NK-92 treated with Interleukin-12 subunit alpha and Interleukin-12 subunit beta, amount 100 ng/mL, for 24 hours (cell line): ENCODE results near the gene ARL15.
"Not testable (repeated sequence)": the region's sequence is repeated elsewhere in the genome, so short reads cannot be mapped to it uniquely, and the experiment has no call there.

Experiments used
- DNase-seq: peaks from one replicate; lab custom pipeline; 2025; lab: John Stamatoyannopoulos, UW

Gene ARL15

DNA sequence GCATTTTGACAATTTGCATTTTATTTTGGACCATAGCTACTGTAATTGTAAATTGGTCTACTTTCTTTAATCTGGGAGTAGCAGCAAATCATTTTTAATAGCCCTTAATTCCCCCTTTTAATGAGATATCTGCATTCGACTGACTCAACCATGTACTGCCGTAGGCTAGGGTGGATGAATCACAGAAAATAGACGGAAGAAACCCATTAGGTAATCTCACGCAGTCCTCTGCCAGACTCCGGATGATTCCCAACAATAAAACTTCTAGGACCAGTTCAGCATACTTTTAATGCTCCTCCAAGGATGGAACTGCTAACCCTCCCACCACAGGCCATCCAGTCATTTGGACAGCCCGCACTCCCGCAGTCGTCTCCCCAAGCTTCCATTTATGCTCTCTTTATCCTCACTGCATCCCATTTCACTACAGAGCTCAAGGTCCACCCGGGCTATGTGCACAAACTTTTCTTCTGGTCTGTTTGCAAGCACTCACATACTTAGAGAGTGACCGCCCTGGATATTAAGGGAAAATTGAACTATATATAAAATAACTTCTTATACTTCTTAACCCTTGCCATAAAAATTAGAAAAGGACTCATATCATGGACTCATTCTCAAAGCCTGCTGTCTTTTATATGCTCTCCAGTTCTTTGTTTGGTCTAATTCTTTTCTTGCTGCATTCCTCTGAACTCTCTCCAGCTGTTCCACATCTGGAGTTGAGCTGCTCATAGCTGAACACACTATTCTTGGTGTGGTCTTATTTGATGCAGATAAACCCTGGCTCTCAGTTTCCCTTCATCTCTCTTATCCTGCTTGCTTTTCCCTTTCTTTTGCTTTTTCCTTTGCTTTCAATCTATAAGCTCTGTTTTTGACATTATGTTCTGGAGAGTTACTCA is 326.6 kb downstream of the ARL15 start:
- DNase-seq, result no peak

DNA sequence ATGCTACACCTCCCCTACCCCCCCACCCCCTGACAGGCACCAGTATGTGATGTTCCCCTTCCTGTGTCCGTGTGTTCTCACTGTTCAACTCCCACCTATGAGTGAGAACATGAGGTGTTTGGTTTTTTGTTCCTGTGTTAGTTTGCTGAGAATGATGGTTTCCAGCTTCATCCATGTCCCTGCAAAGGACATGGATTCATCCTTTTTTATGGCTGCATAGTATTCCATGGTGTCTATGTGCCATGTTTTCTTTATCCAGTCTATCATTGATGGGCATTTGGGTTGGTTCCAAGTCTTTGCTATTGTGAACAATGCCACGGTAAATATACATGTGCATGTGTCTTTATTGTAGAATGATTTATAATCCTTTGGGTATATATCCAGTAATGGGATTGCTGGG is 328.1 kb downstream of the ARL15 start:
- not testable (repeated sequence) for DNase-seq

DNA sequence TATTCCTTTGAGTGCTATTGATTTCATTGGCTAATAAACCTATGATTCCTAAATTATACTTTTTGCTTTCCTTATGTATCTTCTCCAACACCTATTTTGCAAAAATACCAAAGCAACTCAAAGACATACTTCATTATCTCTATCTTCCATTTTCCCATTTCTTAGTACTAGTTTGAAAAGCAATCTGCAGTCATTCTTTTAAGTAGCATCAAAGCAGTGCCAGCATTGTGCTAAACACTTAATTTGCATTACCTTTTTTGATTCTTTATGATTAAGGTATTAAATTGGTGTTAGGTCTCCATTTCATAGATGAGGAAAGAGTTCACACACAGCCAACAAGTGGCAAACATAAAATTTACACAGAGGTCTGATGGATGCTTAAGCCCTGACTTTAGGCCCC is 330.3 kb downstream of the ARL15 start:
- no peak for DNase-seq

DNA sequence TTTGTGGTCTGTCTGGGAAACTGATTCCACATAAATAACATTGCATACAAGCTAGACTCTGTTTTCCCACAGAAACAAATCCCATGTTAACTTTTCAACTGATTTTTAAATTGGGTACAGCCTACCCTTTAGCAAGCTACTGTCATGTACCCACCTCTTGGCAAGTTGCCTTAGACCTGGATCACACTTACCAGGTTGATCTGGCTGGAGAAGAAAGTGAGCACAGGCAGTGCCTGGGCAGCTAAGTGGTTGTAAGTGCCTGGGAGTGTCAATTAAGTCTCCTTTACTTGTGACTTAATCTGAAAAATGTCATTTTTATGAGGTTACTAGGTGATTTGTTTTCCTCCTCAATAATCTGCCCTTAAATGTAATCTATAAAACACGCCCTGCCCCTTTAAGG is 336.4 kb downstream of the ARL15 start:
- DNase-seq, result no peak

DNA sequence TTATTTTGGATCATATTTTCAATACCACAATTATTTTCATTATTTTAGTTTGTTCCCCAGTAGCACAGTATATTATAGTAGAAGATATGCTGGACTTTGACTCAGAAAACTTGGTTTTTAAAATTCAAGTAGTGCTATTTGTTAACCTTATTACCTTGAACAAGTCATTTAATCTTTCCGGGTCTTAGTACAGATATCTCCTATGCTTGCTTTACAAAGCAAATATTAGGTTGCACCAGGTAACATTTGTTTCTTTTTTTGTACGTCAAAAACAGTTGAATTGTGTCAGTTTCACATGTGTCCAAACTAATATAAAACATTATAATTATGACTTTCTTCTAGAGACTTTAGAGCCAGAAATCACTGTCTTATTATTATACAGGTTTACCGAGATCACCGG is 338.1 kb downstream of the ARL15 start:
- no peak for DNase-seq

DNA sequence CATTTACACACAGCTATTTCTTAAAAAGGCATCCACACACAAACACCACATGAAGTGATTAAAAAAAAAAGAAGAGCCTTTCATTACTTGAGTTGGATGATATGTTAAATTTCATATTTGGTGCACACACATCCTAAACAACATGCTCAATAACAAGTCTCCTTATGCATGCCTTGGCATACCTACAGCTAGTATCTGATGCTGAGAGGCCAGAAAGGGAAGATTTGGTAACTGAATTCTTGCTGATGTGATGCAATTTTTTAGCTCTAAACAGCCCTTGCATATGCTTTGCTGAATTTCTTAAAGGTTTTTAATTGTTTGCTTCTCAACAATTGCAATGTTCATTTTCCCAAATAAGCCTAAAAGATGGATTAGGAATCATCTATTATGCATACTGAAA is 338.8 kb downstream of the ARL15 start:
- no peak for DNase-seq

DNA sequence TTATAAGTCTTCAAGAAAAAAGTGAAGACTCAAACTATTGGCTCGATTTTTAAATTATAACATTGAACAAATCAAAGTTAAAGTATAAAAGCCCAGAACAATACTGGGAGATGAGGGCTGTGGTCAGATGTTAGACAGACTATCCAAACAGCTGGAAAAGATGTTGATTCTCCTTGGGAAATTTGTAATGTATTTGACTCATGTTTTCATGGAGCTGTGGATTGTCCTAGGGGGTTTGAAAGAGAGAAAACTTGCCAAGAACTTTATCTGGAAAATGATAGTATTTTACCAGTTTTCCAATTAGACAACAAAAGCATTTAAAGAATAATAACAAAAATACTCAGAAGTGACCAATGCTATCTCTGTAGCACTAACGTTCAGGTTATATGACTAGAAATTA is 339.2 kb downstream of the ARL15 start:
- no peak for DNase-seq

DNA sequence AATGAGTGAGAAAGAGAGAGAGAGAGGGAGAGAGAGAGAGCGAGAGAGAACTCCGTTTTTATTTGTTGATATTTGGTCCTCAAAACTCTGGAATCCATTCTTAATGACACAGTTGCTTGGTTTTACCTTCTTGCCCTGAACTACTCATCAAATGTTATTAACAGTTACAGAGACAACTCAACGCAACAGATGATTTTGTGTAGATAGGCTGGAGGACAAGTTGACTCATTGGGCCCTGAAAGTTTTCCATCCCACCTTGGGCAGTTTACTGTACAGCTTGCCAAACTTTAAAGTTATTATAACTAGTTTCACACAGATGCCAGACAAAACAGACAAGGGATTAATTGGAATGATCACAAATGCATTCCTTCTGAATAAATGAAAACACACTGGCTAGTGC is 339.9 kb downstream of the ARL15 start:
- no peak for DNase-seq

DNA sequence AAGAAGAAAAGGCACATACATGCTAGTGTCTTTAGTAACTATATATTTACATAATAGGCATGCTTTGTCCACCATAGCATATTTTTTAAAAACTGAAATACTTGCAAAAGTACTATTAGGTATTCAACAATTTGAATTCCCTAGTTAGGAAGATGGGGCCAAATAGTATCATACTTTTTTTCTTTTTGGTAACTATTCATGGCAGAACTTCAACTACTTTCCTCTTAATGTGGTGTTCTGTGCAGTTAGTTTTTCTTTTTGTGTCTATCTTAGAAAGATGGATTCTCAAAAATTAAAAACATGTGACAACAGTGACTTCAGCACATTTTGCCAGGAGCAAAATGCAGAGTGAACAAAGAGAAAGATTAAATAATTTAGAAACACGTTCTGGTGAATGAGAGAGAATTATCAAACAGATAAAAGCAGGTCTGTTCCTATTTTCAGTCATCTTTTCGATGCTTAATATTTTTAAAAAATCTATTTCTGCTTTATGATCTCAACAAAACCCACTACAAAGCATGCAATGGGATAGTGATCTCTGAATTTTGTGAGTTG is 341.1 kb downstream of the ARL15 start:
- DNase-seq, result no peak

DNA sequence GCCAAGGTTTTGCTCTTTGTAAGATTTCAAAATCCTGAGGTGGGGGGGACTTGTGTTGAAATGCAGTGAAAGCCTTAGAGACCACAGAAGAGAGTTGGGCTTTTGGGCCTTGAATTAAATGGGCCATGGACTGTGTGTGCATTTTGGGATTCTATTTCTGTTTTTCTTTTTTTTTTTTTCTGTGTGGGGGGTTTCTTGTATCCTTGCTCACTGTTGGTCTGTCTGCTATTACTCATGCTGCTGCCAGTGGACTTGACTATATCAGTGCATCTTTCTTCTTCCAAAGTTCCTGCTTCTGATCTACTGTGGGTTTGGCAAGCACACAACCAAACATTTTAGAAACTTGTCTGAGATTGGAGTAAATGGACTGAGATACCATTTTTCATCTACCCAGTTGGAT is 344.9 kb downstream of the ARL15 start:
- no peak for DNase-seq

DNA sequence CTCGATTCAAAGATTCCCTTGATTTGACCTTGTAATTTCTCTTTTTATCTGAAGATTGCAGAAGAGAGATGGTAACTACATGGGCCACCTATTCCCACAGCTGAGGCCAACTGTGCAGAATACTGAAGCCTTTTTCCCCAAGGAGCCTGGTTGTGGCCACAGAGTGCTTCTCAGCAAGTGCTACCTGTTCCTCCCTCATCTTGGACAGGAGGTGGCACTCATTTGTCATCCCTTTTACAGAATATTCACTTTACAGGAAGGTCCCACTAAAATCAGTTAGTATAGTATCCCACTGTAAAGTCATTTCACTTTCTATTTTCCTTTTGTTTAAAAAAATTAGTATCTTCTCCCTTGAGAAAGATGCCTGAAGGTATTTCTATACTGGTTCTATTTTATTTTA is 346.4 kb downstream of the ARL15 start:
- no peak for DNase-seq

DNA sequence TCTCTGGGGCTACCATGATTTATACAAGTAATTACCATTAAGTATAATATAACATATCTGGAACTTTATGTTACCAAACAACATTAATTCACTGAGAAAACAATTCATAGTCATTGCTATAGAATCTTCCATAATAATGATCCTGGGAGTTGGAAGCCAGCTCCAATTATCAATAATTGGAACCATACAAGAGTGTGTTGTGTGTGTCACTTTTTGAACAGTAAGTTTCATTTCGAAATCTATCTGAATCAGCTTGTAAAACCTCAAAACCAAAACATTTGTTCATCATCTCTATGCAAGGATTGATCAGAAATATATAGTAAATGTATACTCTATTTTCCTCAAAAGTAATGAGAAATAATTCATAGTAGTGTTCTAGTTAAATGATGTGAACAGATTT is 348.1 kb downstream of the ARL15 start:
- no peak for DNase-seq

DNA sequence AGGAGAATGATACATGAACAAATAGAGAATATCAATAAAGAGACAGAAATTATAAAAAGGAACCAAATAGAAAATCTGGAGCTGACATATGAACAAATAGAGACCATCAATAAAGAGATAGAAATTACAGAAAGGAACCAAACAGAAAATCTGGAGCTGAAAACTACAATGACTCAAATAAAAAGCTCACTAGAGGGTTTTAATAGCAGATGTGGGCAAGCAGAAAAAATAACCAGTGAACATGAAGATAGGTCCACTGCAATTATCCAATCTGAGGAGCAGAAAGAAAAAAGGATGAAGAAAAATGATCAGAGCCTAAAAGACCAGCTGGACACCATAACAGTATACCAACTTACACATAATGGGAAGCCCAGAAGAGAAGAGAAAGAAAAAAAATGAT is 353.7 kb downstream of the ARL15 start:
- no peak for DNase-seq

DNA sequence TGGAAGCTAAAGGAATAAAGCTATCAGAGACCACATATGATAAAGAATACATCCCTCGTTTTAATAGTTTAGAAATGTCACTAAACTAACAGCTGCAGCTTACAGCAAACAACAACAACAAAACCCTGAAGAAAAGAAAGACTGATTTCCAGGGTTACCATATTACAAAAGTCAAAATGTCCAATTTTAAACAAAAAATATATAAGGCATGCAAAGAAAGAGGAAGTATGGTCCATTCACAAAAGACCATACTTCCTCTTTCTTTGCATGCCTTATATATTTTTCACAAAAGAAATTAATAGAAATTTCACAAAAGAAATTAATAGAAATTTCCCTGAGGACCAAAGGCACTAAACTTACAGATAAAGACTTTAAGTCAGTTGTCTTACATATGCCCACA is 354.2 kb downstream of the ARL15 start:
- no peak for DNase-seq

DNA sequence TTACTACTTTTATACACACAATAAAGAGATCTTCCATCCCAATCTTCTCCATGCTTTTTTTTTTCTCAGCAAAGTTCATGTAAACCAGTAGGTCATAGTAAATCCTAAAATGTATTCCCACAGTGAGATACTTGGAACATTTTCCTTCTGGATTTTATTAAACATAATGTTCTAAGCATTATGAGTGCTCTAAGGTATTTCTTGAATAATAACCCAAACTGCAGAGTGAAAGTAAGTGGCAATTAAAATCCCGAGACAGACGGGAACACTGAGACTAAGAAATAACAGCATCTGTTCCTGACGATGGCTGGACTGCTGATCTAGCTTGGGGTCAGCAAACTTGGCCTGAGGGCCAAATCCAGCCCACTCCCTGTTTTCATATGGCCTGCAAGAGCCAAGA is 359.8 kb downstream of the ARL15 start:
- no peak for DNase-seq

DNA sequence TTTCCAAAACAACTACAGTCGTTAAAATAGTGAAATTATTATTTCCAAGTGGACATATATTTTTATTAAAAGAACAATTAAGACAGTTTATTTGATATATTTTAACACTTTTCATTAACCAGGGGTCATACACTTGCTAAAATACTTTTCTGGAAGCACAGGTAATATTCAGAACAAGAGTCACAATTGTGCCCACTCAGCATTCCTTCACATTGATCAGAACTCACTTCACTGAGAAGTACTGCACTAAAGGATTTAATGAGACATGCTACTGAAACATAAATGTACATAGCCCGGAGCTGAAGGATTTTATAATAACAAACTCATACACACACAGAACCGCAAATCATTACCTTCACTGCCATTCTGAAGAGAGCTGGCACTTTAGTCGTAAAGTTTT is 361.8 kb downstream of the ARL15 start:
- DNase-seq, result no peak

DNA sequence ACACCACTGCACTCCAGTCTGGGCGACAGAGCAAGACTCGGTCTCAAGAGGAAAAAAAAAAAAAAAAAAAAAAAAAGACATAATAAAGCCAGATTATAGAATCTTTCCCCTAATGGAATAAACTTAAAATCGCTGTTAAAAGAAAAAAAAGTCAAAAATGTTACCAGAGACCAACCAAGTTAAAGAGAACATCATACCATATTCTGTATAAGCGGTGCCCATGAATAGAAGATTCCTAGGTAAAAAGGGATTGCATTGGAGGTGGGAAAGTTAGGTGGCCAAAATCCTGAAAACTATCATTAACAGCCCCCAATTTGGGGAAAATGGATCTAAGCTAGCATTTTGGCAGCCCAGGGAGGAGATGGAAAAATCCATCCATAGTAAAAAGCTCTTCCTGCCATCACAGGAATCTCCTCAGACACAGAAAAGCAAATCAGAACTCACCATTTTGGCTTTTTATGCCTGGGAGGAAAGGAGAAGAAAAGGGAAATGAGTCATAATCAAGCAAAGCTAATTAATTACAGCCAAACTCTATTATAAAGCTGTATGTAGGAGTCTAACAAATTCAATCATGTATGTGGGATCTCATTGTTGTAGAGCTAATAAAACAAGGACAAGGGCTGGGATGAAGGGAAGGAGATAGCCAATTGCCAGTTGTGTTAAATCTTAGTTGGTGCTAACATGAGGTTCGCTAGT is 363.8 kb downstream of the ARL15 start:
- DNase-seq, result no peak

DNA sequence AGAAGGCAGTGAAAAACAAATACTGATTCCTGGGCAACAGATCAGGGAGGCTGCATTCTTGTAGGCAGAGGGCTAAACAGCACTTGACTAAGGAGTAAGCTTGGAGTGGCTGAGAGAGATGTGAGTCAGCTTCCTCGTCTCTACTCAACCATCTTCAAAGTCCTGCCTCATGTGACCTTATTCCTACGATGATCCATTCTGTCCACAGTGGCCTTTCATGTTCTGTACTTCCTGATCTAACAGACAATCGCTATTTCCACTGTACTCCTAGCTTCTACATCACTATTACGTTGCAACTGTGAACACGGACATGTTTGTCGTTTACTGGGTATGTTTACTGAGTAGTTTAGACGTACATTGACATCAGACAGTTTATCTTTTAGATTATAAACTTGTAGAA is 365.4 kb downstream of the ARL15 start:
- no peak for DNase-seq

DNA sequence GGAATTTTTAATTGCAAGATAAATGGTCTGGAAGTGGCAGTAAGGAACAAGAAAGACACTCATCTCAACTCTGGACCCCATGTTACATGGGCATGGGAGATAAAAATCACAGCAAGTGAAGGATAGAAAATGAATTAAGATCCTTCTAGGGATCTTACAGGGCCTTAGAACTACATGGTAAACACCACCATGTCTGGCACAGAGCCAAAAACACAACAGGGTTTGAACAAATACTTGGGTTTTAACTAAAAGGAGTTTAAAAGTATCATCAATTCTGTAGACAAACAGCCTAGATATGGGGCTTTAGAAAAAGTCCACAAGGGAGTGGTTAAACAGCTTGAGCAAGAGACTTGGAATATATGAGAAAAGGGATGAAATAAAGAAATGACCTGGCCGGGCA is 366.4 kb downstream of the ARL15 start:
- DNase-seq, result no peak

DNA sequence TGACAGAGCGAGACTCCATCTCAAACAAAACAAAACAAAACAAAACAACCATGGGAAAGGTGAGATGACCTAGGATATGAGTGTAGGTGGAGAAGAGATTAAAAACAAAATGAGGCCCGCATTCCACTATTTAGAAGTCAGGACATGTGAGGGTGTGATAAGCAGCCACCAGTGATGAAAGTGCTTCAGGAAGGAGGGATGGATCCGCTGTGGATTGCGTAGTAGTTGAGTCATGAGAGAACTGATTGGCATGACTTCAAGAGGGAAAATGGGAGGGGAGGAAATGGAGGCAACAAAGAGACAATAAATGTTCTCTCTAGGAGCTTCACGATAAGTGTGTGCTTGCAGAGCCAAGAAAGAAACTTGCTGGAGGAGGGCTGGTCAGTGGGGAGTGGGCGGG is 367.6 kb downstream of the ARL15 start:
- DNase-seq, result no peak

DNA sequence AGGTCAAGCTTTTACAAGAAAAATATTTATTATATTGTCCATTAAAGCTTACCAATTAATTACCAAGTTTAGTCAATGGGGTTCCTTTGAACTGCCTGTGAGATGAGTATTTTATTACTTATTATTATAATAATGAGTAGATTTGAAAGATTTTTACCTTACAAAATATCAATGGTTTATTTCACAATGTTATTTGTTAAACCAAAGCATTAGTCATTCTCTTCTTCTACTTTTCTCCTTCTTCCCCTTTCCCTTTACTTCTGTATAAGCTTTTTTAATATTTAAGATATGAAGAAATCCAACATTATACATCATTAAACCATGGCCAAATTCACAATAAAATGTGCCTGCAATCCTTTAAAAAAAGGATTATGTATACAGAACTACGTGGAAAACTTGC is 369.5 kb downstream of the ARL15 start:
- DNase-seq, result no peak

DNA sequence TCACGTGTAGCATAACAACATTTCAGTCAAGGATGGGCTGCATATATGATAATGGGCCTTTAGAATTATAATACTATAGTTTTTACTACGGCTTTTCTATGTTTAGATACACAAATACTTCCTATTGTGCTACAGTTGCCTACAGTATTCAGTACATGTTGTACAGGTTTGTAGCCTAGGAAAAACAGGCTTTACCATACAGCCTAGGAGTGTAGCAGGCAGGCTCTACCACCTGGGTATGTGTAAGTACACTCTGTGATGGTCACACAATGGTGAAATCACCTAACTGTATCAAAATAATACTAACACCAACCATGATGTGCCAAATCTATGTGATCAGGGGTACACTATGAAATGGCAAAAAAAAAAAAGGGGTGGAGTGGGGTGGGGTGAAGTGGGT is 372.9 kb downstream of the ARL15 start:
- DNase-seq, result no peak
